Left lobe of liver (tissue), 2 donors: ENCODE measurements around the gene NR2F6. TPM values are rescaled to one million over a fixed set of nuclear protein-coding genes. Genes with fewer than 3 reads are reported as not detected.

Source experiments
- ATAC-seq: fragments of 200-7000 bp; cut with Tn5 transposase; one replicate; pipeline ENCODE4 v1.9.1; 2020; ENCODE audit warnings: mild to moderate bottlenecking, moderate library complexity
- DNase-seq: peaks from one replicate; pipeline ENCODE4 v3.0.0-alpha.2; 2020; ENCODE audit warnings: low spot score
- total RNA-seq: library from RNA; stranded (reverse); gene quantifications from one replicate; pipeline ENCODE4 v1.2.1, GENCODE V29; 2021
- donor health status: DM: no; HTN: no; CAD: no; lungs with moderate emphysema.
- donor health status: DM: no; HTN: yes; CAD: no.

Gene NR2F6
- total RNA-seq, 1 donor from 2014 or later = 126 TPM

DNA sequence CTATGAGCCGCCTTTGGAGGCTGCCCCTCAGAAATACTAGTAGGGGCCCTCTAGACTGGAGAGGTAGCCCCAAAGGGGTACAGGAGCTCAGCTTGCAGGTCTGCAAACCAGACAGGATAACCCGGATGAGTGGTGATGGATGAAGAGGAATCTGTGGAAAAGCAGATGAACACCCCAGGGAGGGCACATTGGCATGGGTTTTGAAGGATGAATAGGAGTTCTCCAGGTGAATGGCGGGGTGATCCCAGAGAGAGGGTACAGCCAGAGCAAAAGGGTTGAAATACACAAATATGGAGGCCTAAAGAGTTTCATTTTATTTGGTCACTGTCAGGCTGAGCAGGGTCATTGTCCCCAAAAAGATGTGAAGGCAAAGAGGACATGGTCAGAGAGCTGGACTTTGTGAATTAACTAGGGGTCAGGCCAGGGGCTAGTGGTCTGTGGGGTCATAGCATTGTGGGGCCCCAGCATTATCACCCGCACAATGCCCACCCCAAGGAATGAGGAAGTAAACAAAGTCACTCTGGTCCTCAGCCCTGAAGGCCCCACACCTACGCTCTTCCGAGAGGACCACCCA lies 4.8 kb downstream of the NR2F6 start:
- no peak for ATAC-seq

DNA sequence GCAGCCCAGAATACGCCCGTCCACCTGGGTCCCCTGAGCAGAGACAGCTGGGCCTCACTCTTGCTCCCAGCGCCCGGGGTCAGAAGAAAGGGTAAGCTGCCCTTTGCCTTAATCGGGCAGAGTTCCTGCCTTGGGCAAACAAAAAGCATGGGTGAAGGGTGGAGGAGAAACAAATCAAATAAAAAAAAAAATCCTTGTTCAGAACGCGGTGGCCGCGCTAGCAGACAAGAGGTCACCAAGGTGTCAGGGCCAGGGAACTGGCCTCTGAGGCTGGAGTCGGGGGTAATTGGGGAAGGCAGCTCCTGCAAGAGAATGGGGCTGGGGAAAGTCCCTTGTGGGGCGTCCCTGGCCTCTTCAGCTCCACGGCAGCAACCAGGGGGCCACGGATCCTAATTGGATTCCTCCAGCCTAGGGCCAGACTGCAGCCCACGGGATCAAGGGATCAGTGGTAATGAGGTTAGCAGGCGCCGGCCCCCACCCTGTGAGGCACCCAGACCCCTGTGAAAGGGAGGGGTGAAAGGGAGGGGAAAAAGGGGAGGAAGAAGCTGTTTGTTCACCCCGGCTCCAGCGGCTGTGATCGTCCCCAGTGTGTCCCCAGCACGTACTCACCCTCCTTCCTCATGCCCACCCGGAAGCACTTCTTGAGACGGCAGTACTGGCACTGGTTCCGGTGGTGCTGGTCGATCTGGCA lies 5.5 kb downstream of the NR2F6 start:
- peak; percentile 84 for DNase-seq

More for the DNA sequence above, 4.8 kb downstream of the NR2F6 start:
- DNase-seq = no peak

DNA sequence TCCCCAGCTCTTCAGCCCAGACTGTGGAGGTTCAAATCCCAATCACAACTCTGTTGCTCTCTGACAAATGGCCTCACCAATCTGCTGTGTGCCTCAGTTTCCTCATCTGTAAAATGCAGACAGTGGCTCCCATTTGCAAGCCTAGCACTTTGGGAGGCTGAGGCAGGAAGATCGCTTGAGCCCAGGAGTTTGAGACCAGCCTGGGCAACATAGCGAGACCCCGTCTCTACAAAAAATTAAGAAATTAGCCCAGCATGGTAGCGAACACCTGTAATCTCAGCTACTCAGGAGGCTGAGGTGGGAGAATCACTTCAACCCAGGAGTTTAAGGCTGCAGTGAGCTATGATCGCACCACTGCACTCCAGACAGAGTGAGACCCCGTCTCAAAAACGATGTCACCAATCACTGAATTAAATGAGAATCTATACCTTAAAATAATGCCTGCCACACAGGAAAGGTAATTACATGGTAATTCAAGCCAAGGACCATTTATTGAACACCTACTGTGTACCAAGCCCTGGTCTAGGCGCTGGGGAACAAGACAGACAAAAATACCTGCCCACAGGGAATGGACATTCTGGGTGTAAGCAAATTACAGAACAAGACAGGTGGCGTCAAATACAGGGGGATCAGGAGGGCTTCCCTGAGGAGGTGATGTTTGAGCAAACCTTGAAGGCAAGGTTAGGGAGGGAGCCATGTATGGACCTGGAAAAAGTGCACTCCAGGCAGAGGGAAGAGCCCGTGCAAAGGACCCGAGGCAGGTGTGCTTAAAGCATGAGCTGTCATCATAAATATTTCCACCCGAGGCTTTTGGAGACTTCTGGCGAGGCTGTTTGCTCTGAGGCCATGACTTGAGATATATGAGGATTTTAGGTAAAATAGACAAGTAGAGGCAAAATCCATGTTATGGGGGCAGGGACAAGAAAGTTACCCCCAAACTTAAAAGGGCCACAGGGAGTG lies 7.7 kb downstream of the NR2F6 start:
- ATAC-seq (no peak), DNase-seq (no peak)

More for the DNA sequence above, 5.5 kb downstream of the NR2F6 start:
- ATAC-seq = peak; percentile 44

DNA sequence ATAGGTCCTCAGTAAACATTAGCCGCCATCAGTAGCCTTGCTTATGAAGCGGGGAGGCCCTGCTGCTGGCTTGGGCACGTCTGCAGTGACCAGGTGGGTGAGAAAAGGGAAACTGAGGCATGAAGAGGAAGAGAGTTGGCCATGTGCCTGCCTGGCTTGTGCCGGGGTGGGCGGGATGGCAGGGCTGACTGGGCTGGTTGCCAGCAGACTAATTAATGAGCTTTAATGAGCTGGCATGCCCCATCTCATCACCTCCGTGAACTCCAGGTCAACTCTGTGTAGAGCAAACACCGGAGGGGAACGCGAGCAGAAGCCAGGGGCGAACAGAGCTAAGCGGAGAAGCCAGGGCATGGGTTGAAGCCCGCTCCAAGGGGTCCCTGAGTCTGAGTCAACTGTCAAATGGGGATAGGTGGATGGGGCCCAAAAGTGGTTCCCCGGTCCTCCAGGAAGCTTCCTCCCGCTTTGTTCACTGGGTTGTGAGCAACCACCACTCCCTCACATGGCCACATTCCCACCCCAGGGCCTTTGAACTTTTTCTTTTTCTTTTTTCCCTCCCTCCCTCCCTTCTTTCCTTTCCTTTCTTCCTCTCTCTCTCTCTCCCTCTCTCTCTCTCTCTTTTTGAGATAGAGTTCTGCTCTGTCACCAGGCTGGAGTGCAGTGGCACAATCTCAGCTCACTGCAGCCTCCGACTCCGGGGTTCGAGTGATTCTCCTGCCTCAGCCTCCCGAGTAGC lies 8.7 kb downstream of the NR2F6 start:
- no peak for ATAC-seq
- DNase-seq = no peak

DNA sequence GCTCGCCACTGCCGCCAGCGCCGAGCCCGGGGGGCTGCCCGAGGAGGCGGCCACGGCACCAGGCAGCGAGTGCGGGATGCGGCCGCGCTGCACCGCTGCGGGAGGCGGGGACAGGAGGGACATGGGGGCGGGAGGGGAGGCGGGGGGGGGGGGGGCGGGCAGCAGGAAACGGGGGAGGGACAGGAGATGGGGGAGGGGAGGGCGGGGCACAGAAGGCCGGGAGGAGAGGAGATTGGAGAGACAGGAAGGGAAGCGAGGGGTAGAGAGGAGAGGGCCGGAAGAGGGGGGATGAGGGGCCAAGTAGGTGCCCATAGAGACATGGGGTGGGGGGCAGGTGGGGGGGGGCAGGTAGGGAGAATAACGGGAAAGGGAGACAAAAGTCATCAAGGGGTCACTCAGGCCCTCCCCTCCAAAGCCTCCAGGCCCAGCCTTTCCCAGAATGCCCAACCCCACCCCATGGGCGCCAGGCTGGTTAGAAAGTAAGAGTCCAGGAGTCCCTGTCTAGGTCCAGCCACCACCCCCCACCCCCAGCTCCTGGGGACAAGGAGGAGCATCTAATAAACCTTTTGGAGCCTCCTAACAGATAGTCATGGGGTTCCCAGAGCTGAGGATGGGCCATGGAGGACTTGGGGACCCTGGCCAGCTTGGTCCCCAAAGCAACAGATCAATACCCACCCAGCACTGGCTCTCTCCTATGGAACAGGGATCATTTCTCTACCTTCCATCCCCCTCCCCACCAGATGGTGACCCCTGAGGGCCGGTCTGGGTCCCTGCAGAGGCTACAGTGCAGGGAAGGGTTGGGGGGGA lies 9.5 kb downstream of the NR2F6 start:
- ATAC-seq (peak; percentile 4), DNase-seq (no peak)

DNA sequence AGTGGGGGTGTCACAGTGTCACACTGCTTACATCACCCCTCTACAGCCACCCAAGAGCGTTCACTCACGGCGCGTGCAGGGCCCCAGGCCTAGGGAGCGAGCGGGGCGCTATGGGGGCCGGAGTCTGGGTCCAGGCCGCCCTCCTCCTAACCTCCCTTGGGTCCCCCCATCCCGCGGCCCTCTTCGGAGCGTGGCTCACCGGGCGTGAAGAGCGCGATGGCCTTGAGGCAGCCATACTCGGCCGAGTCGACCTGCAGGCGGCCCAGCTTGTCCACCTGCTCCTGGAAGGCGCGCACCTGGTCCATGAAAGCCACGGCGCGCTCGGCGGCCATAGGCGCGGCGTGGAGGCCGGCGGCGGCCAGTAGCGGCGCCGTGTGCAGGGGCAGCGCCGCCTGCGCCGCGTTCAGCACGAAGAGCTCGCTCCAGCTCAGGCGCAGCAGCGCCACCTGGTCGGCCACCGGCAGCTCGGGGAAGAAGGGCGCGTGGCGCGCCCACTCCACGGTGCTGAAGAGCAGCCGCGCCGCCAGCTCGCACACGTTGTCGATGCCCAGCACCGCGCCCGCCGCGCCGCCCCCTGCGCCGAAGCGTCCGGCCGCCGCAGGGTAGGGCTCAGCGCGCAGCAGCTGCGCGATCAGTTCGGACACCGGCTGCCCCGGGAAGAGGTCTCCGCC lies 10.3 kb downstream of the NR2F6 start:
- DNase-seq (no peak), ATAC-seq (peak; percentile 30)

DNA sequence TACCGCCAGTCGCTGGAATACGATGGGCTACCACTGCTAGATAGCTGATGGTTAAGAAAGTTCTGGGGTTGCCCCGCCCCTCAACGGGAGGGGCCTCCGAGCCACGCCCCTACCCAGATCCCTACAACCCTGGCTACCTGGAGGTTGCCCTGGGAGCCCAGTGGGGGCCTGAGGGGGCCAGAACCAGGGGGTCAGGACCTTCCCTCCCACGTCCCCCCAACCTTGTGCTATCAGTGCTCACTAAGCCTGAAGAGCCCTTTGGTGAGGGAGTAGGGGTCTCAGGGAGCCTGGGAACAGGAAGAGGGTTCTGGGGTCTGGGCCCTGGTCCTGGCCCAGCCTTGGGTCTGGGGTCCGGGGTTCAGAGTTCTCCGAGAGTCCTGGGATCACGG lies 10.8 kb downstream of the NR2F6 start:
- peak; percentile 73 for ATAC-seq
- DNase-seq = no peak

DNA sequence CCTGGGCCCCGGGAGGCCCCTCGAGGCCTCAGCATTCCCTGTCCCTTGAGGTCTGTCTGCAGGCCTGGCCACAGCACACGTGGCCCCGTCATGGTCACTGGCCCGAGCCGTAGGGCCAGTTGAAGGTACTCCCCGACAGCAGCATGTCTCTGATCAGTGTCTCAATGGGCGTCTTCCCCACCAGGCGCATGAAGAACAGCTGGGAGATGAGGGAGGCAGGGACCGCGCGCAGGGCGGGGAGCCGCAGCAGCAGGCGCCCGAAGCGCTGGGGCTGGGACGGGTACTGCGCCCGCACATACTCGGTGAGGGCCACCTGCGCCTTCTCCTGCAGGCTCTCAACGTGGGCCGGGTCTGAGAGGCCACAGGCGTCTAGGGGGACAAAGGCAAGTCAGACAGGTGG lies 13.5 kb downstream of the NR2F6 start:
- no peak for DNase-seq
- ATAC-seq = no peak

DNA sequence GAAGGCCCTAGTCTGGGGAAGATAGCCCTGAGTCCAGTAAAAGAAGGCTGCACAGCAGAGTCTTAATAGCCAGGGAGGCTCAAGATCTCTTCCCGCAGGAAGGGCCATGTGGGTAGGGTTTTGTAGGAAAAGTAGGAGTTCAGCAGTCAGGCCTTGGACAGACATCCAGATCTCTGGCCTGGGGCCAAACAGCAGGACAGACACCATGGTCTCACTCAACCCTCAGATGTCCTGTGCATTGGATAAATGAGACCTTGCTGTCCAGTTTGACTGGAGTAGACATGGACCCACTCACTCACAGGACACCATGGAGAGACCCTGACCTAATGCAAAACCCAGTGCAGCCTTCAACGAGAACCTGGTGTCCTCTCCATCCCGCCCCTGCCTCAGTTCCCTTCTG lies 15.8 kb downstream of the NR2F6 start:
- DNase-seq (no peak), ATAC-seq (no peak)

DNA sequence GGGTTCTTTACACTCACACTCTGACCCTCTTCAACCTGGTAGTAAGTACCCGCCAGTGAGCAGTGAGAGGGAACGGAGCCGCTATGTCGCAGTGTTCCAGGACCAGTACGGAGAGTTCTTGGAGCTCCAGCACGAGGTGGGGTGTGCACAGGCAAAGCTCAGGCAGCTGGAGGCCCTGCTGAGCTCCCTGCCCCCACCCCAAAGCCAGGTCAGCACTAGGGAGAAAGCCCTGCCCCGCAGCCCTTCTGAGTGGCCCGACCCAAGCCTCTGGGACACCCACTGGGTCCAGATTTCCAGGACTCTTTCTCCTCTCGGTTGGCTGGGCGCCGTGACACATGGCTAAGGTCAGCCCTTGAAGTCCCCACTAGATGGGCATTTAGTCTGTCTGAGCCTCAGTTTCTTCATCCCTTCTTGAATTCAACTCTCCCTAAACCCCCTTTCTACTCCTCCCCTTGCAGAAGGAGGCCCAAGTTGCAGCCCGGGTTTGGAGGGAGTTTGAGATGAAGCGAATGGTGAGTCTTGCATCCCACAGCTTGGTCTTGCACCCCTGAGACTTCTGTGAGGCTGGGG lies 17.8 kb downstream of the NR2F6 start:
- ATAC-seq (peak; percentile 54), DNase-seq (peak; percentile 83)

DNA sequence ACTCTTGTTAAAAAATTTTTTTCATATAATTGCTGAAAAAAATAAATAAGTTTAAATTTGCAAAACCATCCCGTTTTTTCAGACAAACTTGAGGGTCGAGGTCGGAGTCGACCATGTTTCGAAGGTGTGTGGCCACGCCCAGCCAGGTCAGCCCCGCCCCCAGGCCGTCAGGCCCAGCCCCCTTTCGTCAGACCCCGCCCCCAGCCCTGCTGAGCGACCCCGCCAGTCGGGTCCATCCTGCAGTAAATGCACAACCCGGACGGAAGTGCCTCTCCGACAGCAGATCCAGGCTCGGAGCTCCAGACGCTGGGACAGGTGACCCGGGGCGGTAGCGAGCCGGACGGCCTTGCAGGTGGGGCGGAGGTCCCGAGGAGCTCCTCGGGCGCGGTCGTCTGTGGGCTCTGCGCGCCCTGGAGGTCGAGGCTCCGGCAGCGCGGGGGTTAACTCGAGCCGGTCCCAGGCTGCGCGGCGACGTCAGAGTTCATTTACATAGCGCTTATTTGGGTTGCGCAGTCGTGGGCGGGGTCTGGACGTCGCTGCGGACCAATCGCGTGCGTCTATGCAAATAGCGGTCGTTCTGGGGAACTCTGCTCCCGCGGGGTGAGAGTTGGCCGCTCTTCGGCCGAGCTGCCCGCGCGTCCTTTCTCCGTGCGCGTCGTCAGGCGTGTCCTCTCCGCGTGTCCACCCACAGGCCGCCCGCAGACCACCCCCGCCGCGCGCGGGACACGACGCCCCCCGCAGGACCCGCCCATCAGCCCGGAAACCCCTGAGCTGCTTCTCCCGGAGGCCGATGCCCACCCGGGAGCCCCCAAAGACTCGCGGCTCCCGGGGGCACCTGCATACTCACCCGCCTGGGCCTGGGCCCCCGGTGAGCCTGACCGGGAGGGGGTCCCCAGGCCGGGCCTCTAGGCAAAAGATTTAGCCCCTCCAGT lies 19.5 kb downstream of the NR2F6 start, which contains the start of gene OCEL1:
OCEL1 (plus strand) TSS at position 225 of the 932 bp plus-strand sequence; CDS start at position 247, 22 bp downstream.
- peak; percentile 99 for DNase-seq
- ATAC-seq = peak; percentile 87

DNA sequence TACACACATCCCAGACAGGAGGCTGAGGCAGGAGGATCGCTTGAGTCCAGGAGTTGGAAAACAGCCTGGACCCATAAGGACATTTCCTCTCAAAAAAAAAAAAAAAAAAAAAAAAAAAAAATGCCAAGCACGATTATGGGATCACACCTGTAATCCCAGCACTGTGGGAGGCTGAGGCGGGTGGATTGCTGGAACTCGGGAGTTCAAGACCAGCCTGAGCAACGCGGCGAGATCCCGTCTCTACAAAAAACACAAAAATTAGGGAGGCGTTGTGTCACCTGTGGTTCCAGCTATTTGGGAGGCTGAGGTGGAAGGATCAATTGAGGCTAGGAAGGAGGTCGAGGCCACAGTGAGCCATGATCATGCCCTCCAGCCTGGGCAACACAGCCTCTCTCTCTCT lies 20.7 kb downstream of the NR2F6 start:
- ATAC-seq = no peak
- no peak for DNase-seq

DNA sequence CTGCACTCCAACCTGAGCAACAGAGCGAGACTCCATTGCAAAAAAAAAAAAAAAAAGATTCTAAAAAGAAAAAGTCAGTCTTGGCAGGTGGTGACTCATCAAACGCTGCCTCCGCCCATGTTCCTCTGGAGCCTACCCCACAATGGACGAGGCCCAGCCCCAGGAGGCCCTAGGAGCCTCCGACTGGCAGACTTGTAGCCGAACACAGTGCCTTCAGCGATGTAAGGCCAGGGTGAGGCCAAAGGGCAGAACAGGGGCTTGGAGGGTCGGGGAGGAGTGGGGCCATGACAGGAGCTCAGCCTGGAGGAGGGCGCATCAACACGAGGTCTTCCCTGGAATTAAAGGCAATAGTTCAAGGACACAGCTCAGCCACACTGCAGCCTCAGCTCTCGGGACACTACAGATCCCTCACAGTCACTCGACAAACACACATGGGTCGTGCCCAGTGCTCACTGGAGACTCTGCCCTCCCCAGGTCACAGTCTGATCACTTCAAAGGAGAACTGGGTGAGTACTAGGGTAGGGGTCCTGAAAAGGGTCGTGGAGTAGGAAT lies 25.4 kb downstream of the NR2F6 start:
- no peak for ATAC-seq
- no peak for DNase-seq

DNA sequence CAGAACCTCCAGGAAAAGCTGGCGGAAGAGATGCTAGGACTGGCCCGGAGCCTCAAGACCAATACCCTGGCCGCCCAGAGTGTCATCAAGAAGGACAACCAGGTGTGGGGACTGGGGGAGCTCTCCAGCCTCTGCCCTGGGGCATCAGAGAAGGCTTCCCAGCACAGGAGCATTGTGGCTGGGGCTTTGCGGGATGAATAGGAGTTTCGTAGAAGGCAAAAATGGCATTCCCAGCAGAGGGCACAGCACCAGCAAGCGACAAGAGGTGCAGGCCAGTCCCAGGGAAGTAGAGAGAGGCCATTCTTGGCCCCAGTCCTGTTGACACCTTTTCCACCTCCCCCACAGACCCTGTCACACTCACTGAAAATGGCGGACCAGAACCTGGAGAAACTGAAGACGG lies 26.4 kb downstream of the NR2F6 start:
- DNase-seq (no peak), ATAC-seq (no peak)

DNA sequence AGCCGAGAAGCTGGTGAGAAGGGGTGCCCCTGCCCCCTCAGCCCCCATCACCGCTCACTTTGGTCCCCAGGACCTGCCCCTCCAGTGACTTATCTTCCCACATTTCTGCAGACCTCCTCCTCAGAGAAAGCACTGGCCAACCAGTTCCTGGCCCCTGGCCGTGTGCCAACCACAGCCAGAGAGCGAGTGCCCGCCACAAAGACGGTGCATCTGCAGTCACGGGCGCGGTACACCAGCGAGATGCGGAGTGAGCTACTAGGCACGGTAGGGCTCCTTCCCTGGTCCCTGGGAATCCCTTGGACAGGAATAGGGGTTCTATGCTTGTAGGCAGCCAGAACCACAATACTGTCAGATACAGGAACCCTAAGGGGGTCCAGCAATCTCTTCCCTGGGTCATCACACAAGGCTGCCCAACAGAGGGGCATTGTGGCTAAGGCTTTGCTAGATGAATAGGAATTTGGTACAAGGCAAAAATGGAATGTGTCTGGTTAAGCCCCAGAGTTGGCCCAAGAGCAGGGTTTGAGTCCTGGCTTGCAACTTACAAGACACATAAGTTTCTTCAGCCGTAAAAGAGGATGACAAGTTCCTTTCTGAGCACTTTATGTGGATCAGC lies 29.6 kb downstream of the NR2F6 start:
- no peak for ATAC-seq

DNA sequence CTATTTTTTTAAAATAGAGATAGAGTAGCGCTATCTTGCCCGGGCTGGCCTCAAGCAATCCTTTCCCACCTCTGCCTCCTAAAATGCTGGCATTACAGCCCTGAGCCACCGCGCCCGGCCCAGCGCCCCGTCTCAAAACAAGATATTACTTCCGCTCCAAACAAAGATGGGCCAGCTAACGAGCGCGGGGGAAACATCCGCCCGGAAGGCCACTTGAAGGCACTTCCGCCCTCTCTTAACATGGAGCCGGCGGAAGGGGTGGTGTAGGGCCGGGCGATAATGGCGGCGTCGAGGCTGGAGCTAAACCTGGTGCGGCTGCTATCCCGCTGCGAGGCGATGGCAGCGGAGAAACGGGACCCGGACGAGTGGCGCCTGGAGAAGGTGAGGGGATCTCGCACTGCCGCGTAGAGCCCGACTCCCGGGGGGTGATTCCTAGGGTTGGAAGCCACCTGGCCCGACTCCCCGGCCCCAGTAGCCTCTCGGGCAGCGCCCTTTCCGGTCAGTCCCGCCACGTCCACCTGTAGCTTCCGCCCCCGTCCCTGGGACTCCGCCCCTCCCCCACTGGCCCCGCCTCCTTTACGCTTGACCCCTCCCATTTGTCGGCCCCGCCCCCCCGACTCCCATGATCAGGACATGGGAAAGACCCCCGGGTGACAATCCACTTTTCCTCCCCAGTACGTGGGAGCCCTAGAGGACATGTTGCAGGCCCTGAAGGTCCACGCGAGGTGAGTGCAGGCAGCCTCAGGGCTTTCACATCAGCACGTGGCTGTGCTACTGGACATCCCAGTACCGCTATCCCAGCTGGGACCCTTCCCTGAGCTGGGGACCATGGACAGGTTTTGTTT lies 30.4 kb downstream of the NR2F6 start, which contains the start of gene USE1:
USE1 (plus strand) TSS at position 231 of the 845 bp plus-strand sequence; CDS start at position 280, 49 bp downstream.
- DNase-seq (peak; percentile 92), ATAC-seq (peak; percentile 94)

More for the DNA sequence above, 29.6 kb downstream of the NR2F6 start:
- DNase-seq = no peak
